A549 (cell line): ENCODE data around the gene SLCO2B1. TPM values are rescaled to one million over a fixed set of nuclear protein-coding genes. Genes with fewer than 3 reads are reported as not detected.

Source experiments
- ATAC-seq, 2 experiments: fragments of 200-7000 bp in 1 of 2; fragments of >200 bp in 1 of 2; cut with Nextera tagmentation in 1 of 2; cut with Tn5 transposase in 1 of 2; 3 replicates each; pipeline versions ENCODE4 v1.8.0 to v1.9.1; 2018 to 2020; ENCODE audit warnings: mild to moderate bottlenecking in 1 of 2, moderate library complexity in 1 of 2
- CTCF ChIA-PET: fragments of 300-600 bp; sonication (Branson Sonifier 250); formaldehyde crosslinking; extraction: SDS; loops from one replicate; lab custom pipeline; 2021; ENCODE audit warnings: antibody characterized with exemption, inconsistent platforms; lab: Yijun Ruan, JAX
- POLR2A ChIA-PET: fragments of 350-600 bp; formaldehyde crosslinking; extraction: SDS; loops from one replicate; lab custom pipeline; 2021; ENCODE audit warnings: antibody characterized with exemption, inconsistent platforms; lab: Yijun Ruan, JAX
- DNase-seq, 2 experiments: peaks; one replicate each; pipeline versions ENCODE4 v3.0.0 to v3.0.0-alpha.2; 2011 to 2016; ENCODE audit warnings: low read depth in 1 of 2, low spot score in 1 of 2
- FAIRE-seq: peaks from 2 replicates; lab custom pipeline; 2011; peaks lifted over from hg19 to GRCh38; lab: Jason Lieb, UNC
- H3K27ac ChIP-seq, 2 experiments: fragments of >200 bp; sonication (Bioruptor Twin); formaldehyde crosslinking; 3 replicates each; pipeline ENCODE4 v1.5.1; 2016 to 2017
- H3K4me1 ChIP-seq: fragments of >200 bp; sonication (Bioruptor Twin); formaldehyde crosslinking; 3 replicates; pipeline ENCODE4 v1.6.1; 2016
- H3K4me2 ChIP-seq: fragments of >200 bp; sonication (Bioruptor Twin); formaldehyde crosslinking; 3 replicates; pipeline ENCODE4 v1.6.1; 2016
- H3K4me3 ChIP-seq: fragments of >200 bp; sonication (Bioruptor Twin); formaldehyde crosslinking; 3 replicates; pipeline ENCODE4 v1.5.1; 2016
- H3K9me3 ChIP-seq: fragments of >200 bp; sonication (Bioruptor Twin); formaldehyde crosslinking; 3 replicates; pipeline ENCODE4 v1.6.1; 2016
- ATOH8 ChIP-seq: fragments of 250-450 bp; sonication (Bioruptor Pico); IDR thresholded peaks from 2 replicates; pipeline ENCODE4 v1.5.0; 2020; ENCODE audit warnings: low read depth, mild to moderate bottlenecking, moderate library complexity
- BCL3 ChIP-seq: fragments of >200 bp; sonication (Bioruptor Twin); formaldehyde crosslinking; IDR thresholded peaks from 3 replicates; pipeline ENCODE4 v1.6.1; 2016
- CBX2 ChIP-seq: fragments of 200-600 bp; sonication (generic); IDR thresholded peaks from 2 replicates; pipeline ENCODE4 v1.6.1; 2016; ENCODE audit warnings: low read depth, mild to moderate bottlenecking, borderline replicate concordance
- CBX8 ChIP-seq: fragments of 200-600 bp; sonication (generic); IDR thresholded peaks from 2 replicates; pipeline ENCODE4 v1.6.1; 2016
- CHD2 ChIP-seq: fragments of 150-350 bp; IDR thresholded peaks from 2 replicates; pipeline ENCODE4 v1.6.1; 2014; ENCODE audit warnings: low read length; ENCODE audit not compliant: partially characterized antibody
- CTCF ChIP-seq: fragments of >200 bp; sonication (Bioruptor Twin); formaldehyde crosslinking; IDR thresholded peaks from 3 replicates; pipeline ENCODE4 v1.5.1; 2016
- E2F6 ChIP-seq: IDR thresholded peaks from 2 replicates; pipeline ENCODE4 v1.6.1; 2012; ENCODE audit warnings: low read depth, borderline replicate concordance
- EHMT2 ChIP-seq: fragments of 200-600 bp; sonication (generic); IDR thresholded peaks from 2 replicates; pipeline ENCODE4 v1.6.1; 2016; ENCODE audit warnings: antibody characterized with exemption, low read depth, mild to moderate bottlenecking, moderate library complexity
- EP300 ChIP-seq, 2 experiments: fragments of >200 bp; sonication (Bioruptor Twin); formaldehyde crosslinking; IDR thresholded peaks; 2 replicates in 1 of 2; 3 replicates in 1 of 2; pipeline ENCODE4 v1.6.1; 2016 to 2017
- FOSL2 ChIP-seq, 2 experiments: fragments of 450-650 bp in 1 of 2; fragments of >200 bp in 1 of 2; sonication (Bioruptor Twin) in 1 of 2; formaldehyde crosslinking; IDR thresholded peaks; 2 replicates each; pipeline versions ENCODE4 v1.5.0 to v1.6.1; 2016 to 2020; ENCODE audit warnings: mild to moderate bottlenecking in 1 of 2, moderate library complexity in 1 of 2
- GATA3 ChIP-seq: IDR thresholded peaks from 2 replicates; pipeline ENCODE4 v1.6.1; 2012; ENCODE audit warnings: borderline replicate concordance
- HES2 ChIP-seq: fragments of >200 bp; sonication (Bioruptor Twin); formaldehyde crosslinking; IDR thresholded peaks from 2 replicates; pipeline ENCODE4 v1.6.1; 2016
- HEYL ChIP-seq: fragments of 250-450 bp; sonication (Bioruptor Pico); IDR thresholded peaks from 2 replicates; pipeline ENCODE4 v1.8.0; 2021; ENCODE audit warnings: mild to moderate bottlenecking, moderate library complexity
- HOXB13 ChIP-seq: fragments of 250-450 bp; sonication (Bioruptor Pico); IDR thresholded peaks from 2 replicates; pipeline ENCODE4 v1.5.0; 2020; ENCODE audit warnings: low read depth, mild to moderate bottlenecking, moderate library complexity
- KDM5A ChIP-seq: fragments of 200-600 bp; sonication (generic); IDR thresholded peaks from 2 replicates; pipeline ENCODE4 v1.6.1; 2016; ENCODE audit warnings: antibody characterized with exemption, mild to moderate bottlenecking
- MAFK ChIP-seq: fragments of 450-650 bp; IDR thresholded peaks from 2 replicates; pipeline ENCODE4 v1.6.1; 2014; ENCODE audit not compliant: partially characterized antibody
- MAZ ChIP-seq: fragments of 150-350 bp; IDR thresholded peaks from 2 replicates; pipeline ENCODE4 v1.6.1; 2014; ENCODE audit warnings: antibody characterized with exemption, low read depth, low read length, borderline replicate concordance
- MYC ChIP-seq: IDR thresholded peaks from 2 replicates; pipeline ENCODE4 v1.6.1; 2012; ENCODE audit warnings: mild to moderate bottlenecking, inconsistent platforms, low read length, improper control_type of control experiment, borderline replicate concordance
- NFE2L2 ChIP-seq: fragments of 150-350 bp; conservative IDR thresholded peaks from 2 replicates; pipeline ENCODE4 v1.6.1; 2014; ENCODE audit warnings: low read length
- NPAS2 ChIP-seq: fragments of 250-450 bp; sonication (Bioruptor Pico); IDR thresholded peaks from 2 replicates; pipeline ENCODE4 v1.8.0; 2022; ENCODE audit warnings: mild to moderate bottlenecking, moderate library complexity, borderline replicate concordance
- PBX3 ChIP-seq: IDR thresholded peaks from 2 replicates; pipeline ENCODE4 v1.6.1; 2012
- POLR2A ChIP-seq: IDR thresholded peaks from 2 replicates; pipeline ENCODE4 v1.6.1; 2012; ENCODE audit warnings: mild to moderate bottlenecking, low read length
- POLR2AphosphoS2 ChIP-seq: conservative IDR thresholded peaks from 2 replicates; pipeline ENCODE4 v1.6.1; 2012; ENCODE audit warnings: low read length, improper control_type of control experiment, inconsistent platforms
- RAD21 ChIP-seq, 2 experiments: fragments of >200 bp in 1 of 2; sonication (Bioruptor Twin) in 1 of 2; formaldehyde crosslinking in 1 of 2; IDR thresholded peaks in 1 of 2; conservative IDR thresholded peaks in 1 of 2; 2 replicates in 1 of 2; 3 replicates in 1 of 2; pipeline ENCODE4 v1.6.1; 2012 to 2018; ENCODE audit warnings: inconsistent platforms in 1 of 2
- SMC3 ChIP-seq: fragments of >200 bp; sonication (Bioruptor Twin); formaldehyde crosslinking; IDR thresholded peaks from 3 replicates; pipeline ENCODE4 v1.6.1; 2018; ENCODE audit warnings: inconsistent platforms
- SREBF2 ChIP-seq: fragments of 450-650 bp; IDR thresholded peaks from 2 replicates; pipeline ENCODE4 v1.6.1; 2014; ENCODE audit warnings: mild to moderate bottlenecking, moderate library complexity
- ZC3H11A ChIP-seq: fragments of 450-650 bp; IDR thresholded peaks from 2 replicates; pipeline ENCODE4 v1.6.1; 2014; ENCODE audit warnings: antibody characterized with exemption, mild to moderate bottlenecking
- ZNF302 ChIP-seq: fragments of 250-450 bp; sonication (Bioruptor Pico); IDR thresholded peaks from 2 replicates; pipeline ENCODE4 v1.9.0; 2021; ENCODE audit warnings: inconsistent platforms, mild to moderate bottlenecking, moderate library complexity
- WGBS: methylation state at CpG from one replicate; pipeline ENCODE4 v1.1.6; 2017; ENCODE audit errors: missing lambda C conversion rate; 5-methylcytosine and 5-hydroxymethylcytosine counted together
- polyA plus RNA-seq, 4 experiments: library from polyadenylated mRNA; depleted of rRNA in 3 of 4; stranded (reverse); fragments of >200 nt; fragmentation: RNase III in 1 of 4; extraction: RNeasy Plus Mini Kit Qiagen cat#74134 plus additional on column Dnase treatment in 1 of 4; gene quantifications; 2 replicates in 3 of 4; 3 replicates in 1 of 4; pipeline ENCODE4 v1.2.3, GENCODE V29; 2011 to 2017

The SLCO2B1 gene
- polyA plus RNA-seq, 2 of the 4 experiments (the other 2 are of a cell fraction), result 4.9 to 5.2 TPM

- POLR2A ChIA-PET, result no interaction called here
- FAIRE-seq (no peak), ATAC-seq (no peak), DNase-seq (no peak)
- Histone ChIP-seq H3K9me3 (no peaks in the 10 kb centered on the region), H3K4me3 (no peak overlapping the region), H3K27ac (no peak overlapping the region), H3K4me1 (peaks cover 19% of the 10 kb centered on the region; the same call in 2 of the 3 replicates), H3K4me2 (no peak overlapping the region)
- CTCF ChIA-PET, result interaction anchor here (1.1 to 19.0 kb wide), 6 partner anchors 8 to 175 kb away, joined by 3 to 291 read pairs (median 34); partner anchors contain the start of gene TPBGL
- TF ChIP-seq FOSL2 (IDR thresholded peaks at IDR 0.05) (no peak), FOSL2 (CRISPR knock-in tag; IDR thresholded peaks at IDR 0.05) (no peak), CBX2 (no peak), HOXB13 (CRISPR knock-in tag) (no peak), CBX8 (no peak), ZNF302 (CRISPR knock-in tag) (no peak), E2F6 (no peak), MYC (no peak), GATA3 (no peak), KDM5A (no peak), EHMT2 (no peak), MAZ (no peak), MAFK (no peak), POLR2A (no peak), RAD21 (conservative IDR thresholded peaks at IDR 0.05 in 1 of 2, IDR thresholded peaks at IDR 0.05 in 1 of 2) (no peak), ATOH8 (CRISPR knock-in tag) (no peak), BCL3 (no peak)
- 66% methylated on average over 4 of the region's 4 CpGs for WGBS
Measured at GRCh38 chr11:75197512-75198277, 46.8 kb downstream of the SLCO2B1 start.

GRCh38 chr11:75198278-75198973 is 47.5 kb downstream of the SLCO2B1 start:
- H3K4me3 ChIP-seq, result no peak overlapping the region
- FAIRE-seq, result no peak
- POLR2A ChIA-PET, result no interaction called here
- WGBS, result 64% methylated on average over 7 of the region's 7 CpGs
- no peaks in the 10 kb centered on the region for H3K9me3 ChIP-seq
- TF ChIP-seq HOXB13 (CRISPR knock-in tag) (no peak), ATOH8 (CRISPR knock-in tag) (no peak), ZNF302 (CRISPR knock-in tag) (no peak), MYC (no peak), POLR2AphosphoS2 (no peak), MAZ (no peak), CBX2 (no peak), NFE2L2 (no peak), KDM5A (no peak), NPAS2 (no peak), SREBF2 (no peak), CHD2 (no peak), HES2 (no peak), EP300 (IDR thresholded peaks at IDR 0.05) (no peak), CTCF (no peak), MAFK (no peak), SMC3 (no peak), ZC3H11A (no peak), HEYL (CRISPR knock-in tag) (no peak), PBX3 (no peak)
- H3K27ac ChIP-seq, result no peak overlapping the region
- H3K4me2 ChIP-seq, result no peak overlapping the region
- peaks cover 19% of the 10 kb centered on the region; the same call in 2 of the 3 replicates for H3K4me1 ChIP-seq
- DNase-seq, result no peak
- CTCF ChIA-PET, result interaction anchor here (1.1 to 19.0 kb wide), 5 partner anchors 43 to 82 kb away, joined by 3 to 291 read pairs (median 4); partner anchors contain the start of gene TPBGL
- no peak for ATAC-seq
